ENCODE results near the gene LAMA1.

DNA sequence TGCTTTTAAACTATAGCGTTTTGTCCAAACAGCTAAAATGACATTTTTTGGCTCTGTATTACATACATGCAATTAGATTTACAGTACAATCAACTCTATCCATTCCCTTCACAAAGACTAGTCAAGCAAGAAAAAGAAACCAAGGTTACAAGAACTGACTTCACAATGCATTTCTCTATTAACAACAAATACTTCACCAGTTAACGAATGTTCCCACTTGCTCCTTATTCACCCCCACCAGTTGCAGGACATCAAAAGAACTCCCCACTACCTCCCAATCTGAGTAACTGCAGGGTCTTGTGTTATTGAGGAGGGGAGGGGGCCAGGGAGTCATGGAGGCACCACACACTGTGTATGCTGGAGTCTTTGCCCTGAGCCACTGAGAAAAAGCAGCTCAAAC lies 34.9 kb downstream of the LAMA1 start:
- TF ChIP-seq, protein P1, sequence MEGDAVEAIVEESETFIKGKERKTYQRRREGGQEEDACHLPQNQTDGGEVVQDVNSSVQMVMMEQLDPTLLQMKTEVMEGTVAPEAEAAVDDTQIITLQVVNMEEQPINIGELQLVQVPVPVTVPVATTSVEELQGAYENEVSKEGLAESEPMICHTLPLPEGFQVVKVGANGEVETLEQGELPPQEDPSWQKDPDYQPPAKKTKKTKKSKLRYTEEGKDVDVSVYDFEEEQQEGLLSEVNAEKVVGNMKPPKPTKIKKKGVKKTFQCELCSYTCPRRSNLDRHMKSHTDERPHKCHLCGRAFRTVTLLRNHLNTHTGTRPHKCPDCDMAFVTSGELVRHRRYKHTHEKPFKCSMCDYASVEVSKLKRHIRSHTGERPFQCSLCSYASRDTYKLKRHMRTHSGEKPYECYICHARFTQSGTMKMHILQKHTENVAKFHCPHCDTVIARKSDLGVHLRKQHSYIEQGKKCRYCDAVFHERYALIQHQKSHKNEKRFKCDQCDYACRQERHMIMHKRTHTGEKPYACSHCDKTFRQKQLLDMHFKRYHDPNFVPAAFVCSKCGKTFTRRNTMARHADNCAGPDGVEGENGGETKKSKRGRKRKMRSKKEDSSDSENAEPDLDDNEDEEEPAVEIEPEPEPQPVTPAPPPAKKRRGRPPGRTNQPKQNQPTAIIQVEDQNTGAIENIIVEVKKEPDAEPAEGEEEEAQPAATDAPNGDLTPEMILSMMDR (IDR thresholded peaks at IDR 0.05; ENCODE audit: extremely low read depth in 1 of 2, insufficient read depth in 1 of 2, low read depth in 1 of 2, low read length in 2 of 2), result no peak
- TF ChIP-seq MYC (IDR thresholded peaks at IDR 0.05; ENCODE audit: low read depth, low read length), result no peak
- TF ChIP-seq POLR2AphosphoS5 (IDR thresholded peaks at IDR 0.05; ENCODE audit: insufficient read depth, low read depth, low read length), result no peak
- TF ChIP-seq EZH2 (IDR thresholded peaks at IDR 0.05; ENCODE audit: borderline replicate concordance, low read depth, low read length, severe bottlenecking), result no peak
- no peak for TF ChIP-seq POLR2A (IDR thresholded peaks at IDR 0.05; ENCODE audit: low read depth, low read length)
- TF ChIP-seq, protein P2, sequence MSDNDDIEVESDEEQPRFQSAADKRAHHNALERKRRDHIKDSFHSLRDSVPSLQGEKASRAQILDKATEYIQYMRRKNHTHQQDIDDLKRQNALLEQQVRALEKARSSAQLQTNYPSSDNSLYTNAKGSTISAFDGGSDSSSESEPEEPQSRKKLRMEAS (IDR thresholded peaks at IDR 0.05; ENCODE audit: insufficient read depth, insufficient read length), result no peak
- TF ChIP-seq FOS (IDR thresholded peaks at IDR 0.05; ENCODE audit: borderline replicate concordance, insufficient read depth, low read length), result no peak
- TF ChIP-seq GATA2 (IDR thresholded peaks at IDR 0.05; ENCODE audit: insufficient read depth, insufficient read length, low read depth, low read length), result no peak

All from endothelial cell of umbilical vein (primary cell).